H1 (cell line): Measurements from ENCODE around the gene MAVS. TPM values are rescaled to one million over a fixed set of nuclear protein-coding genes. Genes with fewer than 3 reads are reported as not detected.

Source experiments
- CTCF ChIA-PET: fragments of 300-600 bp; sonication (Branson Sonifier 250); formaldehyde crosslinking; loops from one replicate; lab custom pipeline; 2021; ENCODE audit not compliant: partially characterized antibody; lab: Charles Lee
- POLR2A ChIA-PET: fragments of 300-600 bp; sonication (Branson Sonifier 250); formaldehyde crosslinking; loops from one replicate; lab custom pipeline; 2021; ENCODE audit warnings: inconsistent platforms; ENCODE audit not compliant: partially characterized antibody; lab: Charles Lee
- DNase-seq, 2 experiments: peaks; one replicate each; pipeline versions ENCODE4 v3.0.0 to v3.0.0-alpha.2; 2010 to 2022; ENCODE audit warnings: low spot score in 2 of 2, low read depth in 1 of 2, mixed read lengths in 1 of 2
- FAIRE-seq: peaks from 2 replicates; lab custom pipeline; 2011; peaks lifted over from hg19 to GRCh38; lab: Jason Lieb, UNC
- H2AFZ ChIP-seq: 2 replicates; pipeline ENCODE4 v1.8.1; 2012; ENCODE audit warnings: low read length, inconsistent platforms
- H2AK5ac ChIP-seq: 2 replicates; pipeline ENCODE4 v1.6.1; 2013; ENCODE audit warnings: low read depth, low read length
- H2BK120ac ChIP-seq: replicated peaks from 2 replicates; pipeline ENCODE3; 2013; ENCODE audit warnings: low read depth, low read length, inconsistent platforms
- H2BK12ac ChIP-seq: 2 replicates; pipeline ENCODE4 v1.6.1; 2013; ENCODE audit warnings: low read depth, low read length
- H2BK15ac ChIP-seq: 2 replicates; pipeline ENCODE4 v1.6.1; 2013; ENCODE audit warnings: low read length
- H2BK20ac ChIP-seq: 2 replicates; pipeline ENCODE4 v1.6.1; 2013; ENCODE audit warnings: low read length
- H2BK5ac ChIP-seq: 2 replicates; pipeline ENCODE4 v1.6.1; 2013; ENCODE audit warnings: low read depth, low read length
- H3K14ac ChIP-seq: 2 replicates; pipeline ENCODE4 v1.6.1; 2013; ENCODE audit warnings: inconsistent platforms; ENCODE audit not compliant: insufficient read length
- H3K18ac ChIP-seq: 2 replicates; pipeline ENCODE4 v1.6.1; 2013; ENCODE audit warnings: low read length; ENCODE audit errors: extremely low read depth
- H3K23ac ChIP-seq: 2 replicates; pipeline ENCODE4 v1.6.1; 2013; ENCODE audit warnings: inconsistent platforms; ENCODE audit not compliant: insufficient read length
- H3K23me2 ChIP-seq: 2 replicates; pipeline ENCODE4 v1.6.1; 2013; ENCODE audit warnings: low read depth, low read length
- H3K27ac ChIP-seq: 2 replicates; pipeline ENCODE4 v1.6.1; 2011; ENCODE audit warnings: low read depth, low read length, inconsistent platforms
- H3K27me3 ChIP-seq, 4 experiments: replicated peaks in 1 of 4; 1 replicate in 1 of 4; 2 replicates in 3 of 4; pipeline versions ENCODE4 v1.6.1 to v1.8.1; 2011 to 2013; ENCODE audit warnings: low read length in 3 of 4, mild to moderate bottlenecking in 3 of 4, inconsistent platforms in 2 of 4, mixed read lengths in 2 of 4, moderate library complexity in 1 of 4; ENCODE audit not compliant: control insufficient read depth in 3 of 4, insufficient read depth in 3 of 4; ENCODE audit errors: extremely low read depth in 1 of 4
- H3K36me3 ChIP-seq, 4 experiments: 2 replicates each; pipeline versions ENCODE4 v1.6.1 to v1.8.1; 2011 to 2013; ENCODE audit warnings: mild to moderate bottlenecking in 4 of 4, low read length in 3 of 4, moderate library complexity in 2 of 4, control low read depth in 1 of 4, inconsistent platforms in 1 of 4; ENCODE audit not compliant: insufficient read depth in 4 of 4, control insufficient read depth in 2 of 4
- H3K4ac ChIP-seq: replicated peaks from 2 replicates; pipeline ENCODE3; 2013; ENCODE audit warnings: low read length, low read depth, mixed read lengths, inconsistent platforms; ENCODE audit not compliant: insufficient read length
- H3K4me1 ChIP-seq, 4 experiments: replicated peaks in 1 of 4; 1 replicate in 1 of 4; 2 replicates in 3 of 4; pipeline versions ENCODE4 v1.6.1 to v1.8.1; 2011 to 2013; ENCODE audit warnings: low read length in 3 of 4, inconsistent platforms in 2 of 4, mixed read lengths in 1 of 4; ENCODE audit not compliant: insufficient read depth in 4 of 4, control insufficient read depth in 3 of 4
- H3K4me2 ChIP-seq, 2 experiments: 2 replicates each; pipeline versions ENCODE4 v1.6.1 to v1.8.1; 2011 to 2013; ENCODE audit warnings: low read depth in 2 of 2, low read length in 2 of 2, control low read depth in 1 of 2, inconsistent platforms in 1 of 2, mild to moderate bottlenecking in 1 of 2; ENCODE audit not compliant: insufficient read depth in 1 of 2
- H3K4me3 ChIP-seq, 4 experiments: fragments of 200-600, 300-600 bp in 1 of 4; sonication (generic), shearing (Covaris generic), sonication (Bioruptor Twin) in 1 of 4; 2 replicates each; pipeline versions ENCODE4 v1.5.1 to v1.8.1; 2011 to 2016; ENCODE audit warnings: low read length in 4 of 4, low read depth in 3 of 4, control low read depth in 2 of 4, inconsistent platforms in 2 of 4, mild to moderate bottlenecking in 2 of 4, mixed read lengths in 1 of 4, moderate library complexity in 1 of 4; ENCODE audit not compliant: insufficient read depth in 2 of 4; ENCODE audit errors: extremely low read depth in 1 of 4
- H3K56ac ChIP-seq: replicated peaks from 2 replicates; pipeline ENCODE3; 2013; ENCODE audit warnings: low read depth, mild to moderate bottlenecking, mixed read lengths, low read length, inconsistent platforms; ENCODE audit not compliant: insufficient read length
- H3K79me1 ChIP-seq: 2 replicates; pipeline ENCODE4 v1.6.1; 2013; ENCODE audit warnings: low read depth, low read length, control low read depth
- H3K79me2 ChIP-seq, 2 experiments: 2 replicates each; pipeline versions ENCODE4 v1.6.1 to v1.8.1; 2012 to 2013; ENCODE audit warnings: low read length in 2 of 2, mild to moderate bottlenecking in 2 of 2, inconsistent platforms in 1 of 2; ENCODE audit not compliant: insufficient read depth in 2 of 2, control insufficient read depth in 1 of 2
- H3K9ac ChIP-seq, 4 experiments: replicated peaks in 1 of 4; 1 replicate in 1 of 4; 2 replicates in 3 of 4; pipeline versions ENCODE4 v1.6.1 to v1.8.1; 2011 to 2013; ENCODE audit warnings: low read depth in 3 of 4, low read length in 3 of 4, control low read depth in 2 of 4, mild to moderate bottlenecking in 2 of 4, moderate library complexity in 2 of 4, inconsistent platforms in 1 of 4; ENCODE audit errors: extremely low read depth in 1 of 4
- H3K9me3 ChIP-seq, 2 experiments: 2 replicates each; pipeline versions ENCODE4 v1.6.1 to v1.8.1; 2012 to 2013; ENCODE audit warnings: mild to moderate bottlenecking in 2 of 2, moderate library complexity in 2 of 2, control low read depth in 1 of 2, inconsistent platforms in 1 of 2, low read depth in 1 of 2, low read length in 1 of 2, mixed read lengths in 1 of 2; ENCODE audit not compliant: insufficient read depth in 2 of 2
- H4K20me1 ChIP-seq, 2 experiments: replicated peaks in 1 of 2; 2 replicates each; pipeline versions ENCODE3 to v1.8.1; 2011 to 2013; ENCODE audit warnings: inconsistent platforms in 2 of 2, low read length in 2 of 2, mild to moderate bottlenecking in 1 of 2; ENCODE audit not compliant: insufficient read depth in 2 of 2, control insufficient read depth in 1 of 2
- H4K5ac ChIP-seq: 2 replicates; pipeline ENCODE4 v1.6.1; 2013; ENCODE audit warnings: low read length, low read depth, mixed read lengths, inconsistent platforms; ENCODE audit not compliant: insufficient read length
- H4K8ac ChIP-seq: 2 replicates; pipeline ENCODE4 v1.8.0; 2013; ENCODE audit warnings: mild to moderate bottlenecking, moderate library complexity, low read length, inconsistent platforms; ENCODE audit not compliant: insufficient read depth; ENCODE audit errors: extremely low read depth
- H4K91ac ChIP-seq: replicated peaks from 2 replicates; pipeline ENCODE3; 2013; ENCODE audit warnings: low read length, mixed read lengths, inconsistent platforms; ENCODE audit not compliant: insufficient read length
- GABPA ChIP-seq: IDR thresholded peaks from 2 replicates; pipeline ENCODE4 v1.6.1; 2011; ENCODE audit warnings: mild to moderate bottlenecking, low read length, moderate library complexity, borderline replicate concordance; ENCODE audit not compliant: insufficient read depth
- HDAC6 ChIP-seq: IDR thresholded peaks from one replicate; pipeline ENCODE4 v1.7.1; 2012; ENCODE audit warnings: low read depth, mild to moderate bottlenecking, inconsistent platforms, low read length, moderate library complexity
- KDM1A ChIP-seq: fragments of 200-600, 300-600 bp; sonication (generic); IDR thresholded peaks from 2 replicates; pipeline ENCODE4 v1.7.1; 2016; ENCODE audit warnings: mild to moderate bottlenecking, low read length, borderline replicate concordance
- POLR2A ChIP-seq, 2 experiments: IDR thresholded peaks; 1 replicate in 1 of 2; 2 replicates in 1 of 2; pipeline ENCODE4 v1.6.1; 2011; ENCODE audit warnings: low read depth in 2 of 2, low read length in 2 of 2, mild to moderate bottlenecking in 2 of 2; ENCODE audit errors: control extremely low read depth in 1 of 2
- POLR2AphosphoS5 ChIP-seq: IDR thresholded peaks from 2 replicates; pipeline ENCODE4 v1.6.1; 2011; ENCODE audit warnings: low read depth, low read length
- WGBS, 2 experiments: shearing (Covaris generic) in 1 of 2; methylation state at CpG; one replicate each; pipeline versions ENCODE4 v1.1.6 to v1.1.7; 2013 to 2015; ENCODE audit warnings: low lambda C conversion rate in 2 of 2, mixed read lengths in 2 of 2, inconsistent platforms in 1 of 2, low coverage in 1 of 2, missing lambda C conversion rate in 1 of 2; ENCODE audit not compliant: insufficient replicate concordance in 2 of 2, insufficient coverage in 1 of 2, insufficient read length in 1 of 2; ENCODE audit errors: extremely low coverage in 1 of 2, missing lambda C conversion rate in 1 of 2; 5-methylcytosine and 5-hydroxymethylcytosine counted together
- polyA plus RNA-seq, 7 experiments: library from polyadenylated mRNA; depleted of rRNA in 3 of 7; stranded (reverse) in 5 of 7; unstranded in 2 of 7; fragments of >200 nt in 5 of 7; fragments of 200-250 nt in 2 of 7; gene quantifications; 1 replicate in 5 of 7; 2 replicates in 1 of 7; 4 replicates in 1 of 7; pipeline versions ENCODE4 v1.2.1 to v1.2.3, GENCODE V29; 2011 to 2013; ENCODE audit warnings: missing spikeins in 2 of 7, mixed read lengths in 2 of 7
- total RNA-seq: library from RNA; stranded (reverse); fragmentation: NEBNext Ultra II Directional; extraction: Animal tissue kit (Norgen Biotek cat#: 25700); gene quantifications from 2 replicates; pipeline ENCODE4 v1.2.1, GENCODE V29; 2021

Gene MAVS
- total and polyA plus RNA-seq, 2 of the 8 experiments (the other 6 are each of a cell fraction or from before 2014, with no cell fraction given), result 9.9 to 24.3 TPM

DNA sequence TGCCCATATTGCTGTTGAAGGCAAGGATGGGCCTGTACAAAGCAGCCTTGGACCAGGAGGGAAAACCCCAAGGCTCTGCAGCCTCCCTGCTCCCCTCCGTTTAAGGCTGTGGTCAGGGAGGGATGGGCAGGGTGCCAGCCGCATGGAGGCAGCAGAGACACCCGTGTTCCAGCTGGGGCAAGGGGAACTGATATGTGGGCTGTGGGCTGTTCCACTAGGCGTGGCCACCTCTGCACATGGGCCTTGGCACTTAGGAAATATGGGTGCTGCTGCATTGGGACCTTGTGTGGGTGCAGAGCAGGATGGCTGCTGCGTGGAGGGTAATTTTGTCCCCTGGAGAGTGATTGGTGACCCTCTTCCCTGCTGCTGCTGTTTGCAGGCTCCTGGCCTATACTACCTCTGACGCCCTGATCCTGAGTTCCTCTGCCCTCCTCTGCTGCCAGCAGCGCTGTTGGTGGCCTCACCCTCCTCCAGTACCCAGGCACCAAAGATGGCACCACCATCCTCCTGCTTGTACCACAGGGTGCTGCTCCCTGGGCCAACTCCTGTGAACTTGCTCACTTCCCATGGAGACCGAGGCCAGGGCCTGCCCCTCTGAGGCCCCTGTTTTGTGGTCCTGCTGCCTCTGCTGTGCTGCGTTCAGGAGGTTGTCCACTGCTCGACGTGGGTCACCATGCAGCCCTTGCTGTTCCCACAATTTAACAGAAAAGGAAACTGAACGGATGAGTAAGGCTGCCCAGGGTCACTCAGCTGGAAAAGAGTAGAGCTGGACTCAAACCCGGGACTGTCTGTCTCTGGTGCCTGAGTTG is 77.9 kb downstream of the MAVS start:
- Histone ChIP-seq H3K14ac (no peak overlapping the region), H2AK5ac (no peak overlapping the region), H3K56ac (no peak overlapping the region), H2BK12ac (no peak overlapping the region), H3K23ac (no peak overlapping the region), H3K18ac (no peak overlapping the region), H3K4me1 (peaks cover 0 to 19% (median 2%) of the 10 kb centered on the region in 4 experiments; a peak in 3 of 7 replicates), H3K27ac (no peak overlapping the region), H3K4me3 (no peak overlapping the region), H3K9ac (no peak overlapping the region), H4K5ac (no peak overlapping the region), H3K79me2 (peaks cover 0 to 26% of the 10 kb centered on the region in 2 experiments; a peak in 3 of 4 replicates), H3K9me3 (no peaks in the 10 kb centered on the region), H2BK120ac (no peak overlapping the region), H3K4me2 (no peak overlapping the region), H2BK5ac (no peak overlapping the region), H3K79me1 (peaks cover 8% of the 10 kb centered on the region), H2AFZ (no peak overlapping the region), H2BK15ac (no peak overlapping the region), H4K20me1 (peaks cover 36 to 39% of the 10 kb centered on the region in 2 experiments), H4K91ac (no peak overlapping the region), H3K27me3 (no peaks in the 10 kb centered on the region), H3K36me3 (peaks cover 10 to 49% (median 19%) of the 10 kb centered on the region in 4 experiments; a peak in 7 of 8 replicates), H2BK20ac (no peak overlapping the region), H4K8ac (no peak overlapping the region), H3K23me2 (no peaks in the 10 kb centered on the region), H3K4ac (no peak overlapping the region)
- ChIA-PET POLR2A (interaction anchor here (0.7 to 7.1 kb wide), 6 partner anchors 12 to 147 kb away, joined by 3 to 57 read pairs (median 5); no protein-coding TSS in a partner anchor), CTCF (interaction anchor here (1.8 to 4.3 kb wide), 4 partner anchors 15 to 148 kb away, joined by 5 to 33 read pairs (median 12); no protein-coding TSS in a partner anchor)
- DNase-seq, result no peak
- no peak for FAIRE-seq
- TF ChIP-seq GABPA (no peak), KDM1A (no peak), HDAC6 (no peak), POLR2AphosphoS5 (peak; percentile 89), POLR2A (IDR thresholded peaks at IDR 0.05; ENCODE audit: control extremely low read depth in 1 of 2, low read depth in 2 of 2, low read length in 2 of 2) (peak; percentile 69)
- 87% methylated on average over 13 of the region's 13 CpGs; no CpG with 5 or more reads in 1 of the 2 experiments for WGBS, 2 experiments
